HG03045 (cell line): ENCODE data around the gene MAL.

Experiments
- ATAC-seq: cut with Tn5 transposase; IDR thresholded peaks from one replicate; pipeline ENCODE4 v1.9.1; 2021; ENCODE audit warnings: mild to moderate bottlenecking, moderate library complexity; ENCODE audit not compliant: unreplicated experiment

The MAL gene

DNA sequence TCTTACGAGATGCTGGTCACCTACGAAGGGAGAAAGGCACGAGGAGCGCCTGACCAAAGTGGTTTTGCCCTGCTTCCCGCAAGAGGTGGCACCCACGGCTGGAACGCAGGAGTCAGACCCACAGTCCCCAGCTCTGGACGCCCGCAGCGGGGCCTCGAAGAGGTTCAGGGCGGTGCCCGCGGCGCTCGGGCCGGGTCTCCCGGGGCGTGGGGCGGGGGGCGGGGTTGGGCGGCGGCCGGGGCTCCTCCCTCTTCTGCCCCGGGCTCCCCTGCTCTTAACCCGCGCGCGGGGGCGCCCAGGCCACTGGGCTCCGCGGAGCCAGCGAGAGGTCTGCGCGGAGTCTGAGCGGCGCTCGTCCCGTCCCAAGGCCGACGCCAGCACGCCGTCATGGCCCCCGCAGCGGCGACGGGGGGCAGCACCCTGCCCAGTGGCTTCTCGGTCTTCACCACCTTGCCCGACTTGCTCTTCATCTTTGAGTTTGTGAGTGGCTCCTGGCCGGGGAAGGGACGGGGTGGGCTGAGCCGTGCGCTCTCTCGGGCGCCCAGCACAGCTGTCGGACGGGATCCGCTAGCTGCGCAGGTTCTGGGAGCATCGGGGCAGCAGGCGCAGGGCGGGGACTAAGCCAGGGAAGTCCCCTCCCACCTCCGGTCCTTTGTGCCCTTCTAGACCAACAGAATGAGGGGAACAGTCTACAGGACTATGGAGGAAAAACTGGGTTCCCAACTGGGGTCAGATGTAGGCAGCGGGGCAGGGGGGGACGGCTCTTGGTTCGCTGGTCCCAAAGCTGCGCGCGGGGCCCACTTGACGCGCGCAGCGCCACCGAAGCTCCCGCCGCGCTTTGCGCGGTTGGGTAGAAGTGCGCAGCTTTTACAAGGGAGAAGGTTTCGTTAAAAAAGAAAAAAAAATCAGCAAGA is at the start of gene MAL:
TSS of gene MAL (plus strand) at position 303 of the 914 bp plus-strand sequence. CDS start at position 388, 85 bp downstream.
- ATAC-seq = no peak

DNA sequence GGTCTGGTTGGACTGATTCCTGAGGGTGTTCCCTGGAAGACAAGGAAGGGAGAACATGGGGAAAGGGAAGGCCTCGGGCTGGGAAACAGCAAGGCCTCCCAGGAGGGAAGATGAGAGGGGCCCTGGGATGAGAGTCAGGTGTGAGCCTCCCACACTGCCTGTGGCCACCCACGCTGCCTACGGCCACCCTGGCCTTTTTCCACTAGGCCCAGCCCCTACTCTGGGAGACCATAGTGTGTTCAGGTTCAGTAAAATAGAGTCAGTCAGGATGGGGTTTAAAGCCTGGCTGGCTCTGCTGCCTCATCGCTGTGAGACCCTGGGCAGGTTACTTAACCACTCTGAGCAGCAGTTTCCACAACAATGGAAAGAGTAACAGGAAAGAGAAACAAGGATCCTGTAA is 47.7 kb upstream of the MAL start:
- no peak for ATAC-seq

DNA sequence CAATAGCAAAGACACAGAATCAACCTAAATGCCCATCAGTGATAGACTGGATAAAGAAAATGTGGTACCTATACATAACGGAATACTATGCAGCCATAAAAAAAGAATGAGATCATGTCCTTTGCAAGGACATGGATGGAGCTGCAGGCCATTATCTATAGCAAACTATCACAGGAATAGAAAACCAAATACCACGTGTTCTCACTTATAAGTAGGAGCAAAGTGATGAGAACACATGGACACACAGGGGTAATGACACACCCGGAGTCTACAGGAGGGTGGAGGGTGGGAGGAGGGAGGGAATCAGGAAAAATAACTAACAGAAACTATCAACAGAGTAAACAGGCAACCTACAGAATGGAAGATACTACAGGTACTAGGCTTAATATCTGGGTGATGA is 46.6 kb upstream of the MAL start:
- ATAC-seq = no peak

DNA sequence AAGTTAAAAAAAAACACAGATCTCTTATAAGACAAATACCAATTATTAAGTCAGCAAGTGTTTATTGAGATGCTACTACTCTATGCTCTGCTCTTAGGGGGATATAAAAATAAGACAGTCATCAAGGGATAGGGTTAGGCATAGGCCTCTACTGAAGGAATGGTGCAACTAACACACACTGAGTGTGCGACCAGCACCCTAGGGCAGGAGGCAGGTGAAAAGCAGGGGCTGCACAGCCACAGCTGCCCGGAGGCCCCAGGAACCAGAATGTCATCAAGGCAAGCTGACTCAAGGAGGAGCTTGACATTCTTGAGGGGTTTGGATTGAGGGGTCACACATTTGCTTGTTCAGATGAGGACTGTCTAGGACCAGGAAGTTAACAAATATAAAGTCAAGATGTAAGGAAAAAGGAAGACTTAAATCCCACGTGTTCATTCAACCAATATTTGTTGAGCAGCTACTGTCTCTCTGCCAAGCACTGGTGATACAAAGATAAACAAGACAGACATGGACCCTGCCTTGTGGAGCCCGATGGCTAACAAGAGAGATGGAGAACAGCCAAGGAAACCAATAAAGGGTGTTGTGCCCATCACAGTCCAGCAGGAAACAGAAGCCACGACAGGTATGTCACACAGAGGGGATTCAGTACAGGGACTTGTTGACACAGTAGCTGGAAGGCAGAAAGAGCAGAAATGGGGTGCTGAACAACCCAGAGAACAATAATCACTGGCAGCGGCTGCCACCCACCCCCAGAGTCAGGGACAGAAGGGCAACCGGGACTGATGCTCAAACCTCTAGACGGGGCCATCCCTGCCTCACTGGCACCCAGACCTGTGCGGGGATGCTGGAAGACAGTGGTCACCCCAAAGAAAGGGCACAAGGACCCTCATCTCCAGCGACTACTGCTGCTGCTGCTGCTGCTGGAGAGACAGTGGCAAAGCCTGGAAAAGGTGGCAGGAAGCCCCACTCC is 45.8 kb upstream of the MAL start:
- ATAC-seq = no peak

DNA sequence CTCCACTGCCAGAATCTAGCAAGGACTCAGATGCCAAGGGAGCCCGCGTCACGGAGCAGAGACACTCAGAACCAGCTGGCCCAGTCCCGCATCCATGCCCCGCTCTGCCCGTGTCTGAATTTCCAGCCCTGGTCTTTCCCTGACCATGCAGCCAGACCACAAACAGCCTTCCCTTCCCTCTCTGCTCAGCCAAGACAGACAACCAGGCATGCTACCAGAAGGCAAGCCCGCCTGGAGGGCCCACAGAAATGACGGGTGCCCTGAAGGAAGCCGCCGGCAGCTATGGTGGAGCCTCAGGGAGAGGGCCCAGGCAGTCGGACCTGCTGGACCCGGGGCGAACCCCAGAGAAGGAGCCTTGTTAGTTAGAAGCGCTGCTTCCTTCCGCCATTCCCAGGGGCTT is 45.1 kb upstream of the MAL start:
- no peak for ATAC-seq

DNA sequence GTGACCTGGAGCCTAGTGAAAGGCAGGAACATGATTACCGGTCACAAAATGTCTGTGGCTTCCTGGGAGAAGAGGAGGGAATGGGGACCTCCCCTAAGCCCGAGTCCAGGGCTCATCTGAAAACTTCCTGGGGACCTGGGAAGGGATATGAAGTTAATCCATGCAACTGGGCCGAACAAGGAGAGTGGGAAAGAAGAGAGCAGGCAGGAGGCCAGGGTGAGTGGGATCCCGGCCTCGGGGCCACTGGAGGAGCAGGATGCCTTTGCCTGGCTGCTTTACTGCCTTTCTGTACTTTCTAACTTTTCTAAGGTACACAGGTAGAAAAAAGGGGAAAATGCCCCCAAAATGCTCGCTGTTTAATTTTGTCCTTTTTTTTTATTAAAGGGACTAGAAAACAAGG is 43.4 kb upstream of the MAL start:
- ATAC-seq = no peak

DNA sequence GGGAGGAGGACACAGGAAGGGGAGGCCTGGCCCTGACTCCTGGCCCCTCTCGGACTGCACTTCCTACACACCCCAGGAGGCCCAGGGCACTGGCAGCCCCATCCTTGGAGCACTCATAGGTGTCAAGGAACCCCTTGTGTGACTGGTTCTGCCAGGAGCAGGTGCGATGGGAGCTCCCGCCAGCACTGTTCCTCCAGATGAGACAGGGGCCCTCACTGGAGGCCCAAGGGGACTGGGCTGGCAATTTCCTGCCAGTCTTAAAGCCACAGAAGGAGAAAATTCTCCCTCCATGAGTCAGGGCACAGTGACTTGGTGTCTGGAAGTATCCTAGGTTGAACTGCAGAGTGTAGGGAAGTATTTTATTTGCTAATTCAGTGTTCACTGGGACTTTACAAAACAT is 42.8 kb upstream of the MAL start:
- no peak for ATAC-seq

DNA sequence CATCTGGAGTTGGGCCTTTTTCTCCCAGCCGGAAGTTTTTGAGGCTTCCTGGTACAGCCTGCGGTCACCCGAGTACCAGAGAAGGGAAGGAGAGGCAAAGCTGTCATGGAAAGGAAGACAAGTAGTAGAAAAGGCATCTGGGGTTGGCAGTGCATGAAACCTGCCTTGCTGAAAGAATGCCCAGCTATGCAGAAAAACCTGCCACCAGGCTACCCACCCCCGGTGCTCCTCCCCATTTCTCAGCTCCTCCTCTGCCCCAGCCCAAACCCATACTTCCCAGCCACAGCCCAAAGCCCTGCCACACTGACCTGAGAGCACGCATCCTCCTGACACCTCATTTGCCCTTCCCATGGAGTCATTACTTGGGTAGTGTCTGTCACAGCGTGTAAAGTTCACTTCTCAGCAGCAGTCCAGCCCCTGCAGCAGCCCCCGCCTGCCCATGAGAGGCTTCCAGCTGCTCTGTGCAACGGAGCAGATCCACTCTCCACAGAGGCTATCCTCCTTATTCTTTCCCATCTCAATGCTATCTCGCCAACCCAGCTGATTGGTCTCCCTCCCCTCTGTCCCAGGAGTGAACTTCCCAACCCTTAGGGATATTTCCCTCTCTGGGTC is 40.4 kb upstream of the MAL start:
- ATAC-seq = no peak

DNA sequence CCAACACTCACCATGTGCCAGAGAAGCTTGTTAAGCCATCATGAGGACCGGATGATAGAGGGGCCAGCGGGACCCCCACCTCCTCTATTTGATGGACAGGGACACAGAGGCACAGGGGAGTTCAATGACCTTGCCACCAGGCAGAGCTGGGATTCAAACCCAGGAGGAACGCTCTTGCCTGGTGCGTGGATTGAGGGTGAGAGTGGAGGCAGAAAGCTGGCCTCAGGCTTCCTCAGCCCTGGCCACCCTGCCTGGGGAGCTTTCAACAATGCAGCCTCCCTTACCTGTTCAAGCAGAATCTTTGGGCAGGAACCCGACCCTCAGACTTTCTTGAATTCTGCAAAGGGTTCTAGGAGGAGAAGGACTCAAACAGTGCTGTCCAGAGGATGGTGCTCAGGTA is 39.9 kb upstream of the MAL start:
- ATAC-seq = no peak

DNA sequence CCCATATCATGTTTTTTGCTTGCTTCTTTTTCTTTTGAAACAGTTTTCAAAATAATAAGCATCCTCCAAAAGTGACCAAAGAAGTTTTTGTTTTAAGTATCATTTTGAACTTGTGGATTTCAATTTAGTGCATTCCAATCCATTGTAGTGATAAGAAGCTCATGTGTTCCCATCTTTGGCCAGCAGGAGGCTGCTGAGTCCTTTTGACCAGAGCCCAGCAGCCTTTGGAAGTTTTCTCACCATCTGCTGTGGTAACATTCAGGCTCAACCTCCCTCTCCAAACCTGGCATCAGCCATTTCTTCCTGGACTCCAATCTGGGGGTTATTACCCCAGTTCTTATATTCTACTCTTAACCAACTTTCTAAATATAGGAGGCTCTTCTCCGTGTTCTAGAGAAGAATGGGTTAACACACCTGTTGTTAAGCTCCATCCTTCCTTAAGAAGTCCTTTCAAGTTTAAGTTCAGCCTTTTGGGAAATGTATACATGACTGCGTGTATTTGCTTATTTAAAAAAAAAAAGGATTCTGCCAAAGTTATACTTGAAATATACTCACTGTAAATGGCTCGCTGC is 39.0 kb upstream of the MAL start:
- peak; percentile 74 for ATAC-seq

DNA sequence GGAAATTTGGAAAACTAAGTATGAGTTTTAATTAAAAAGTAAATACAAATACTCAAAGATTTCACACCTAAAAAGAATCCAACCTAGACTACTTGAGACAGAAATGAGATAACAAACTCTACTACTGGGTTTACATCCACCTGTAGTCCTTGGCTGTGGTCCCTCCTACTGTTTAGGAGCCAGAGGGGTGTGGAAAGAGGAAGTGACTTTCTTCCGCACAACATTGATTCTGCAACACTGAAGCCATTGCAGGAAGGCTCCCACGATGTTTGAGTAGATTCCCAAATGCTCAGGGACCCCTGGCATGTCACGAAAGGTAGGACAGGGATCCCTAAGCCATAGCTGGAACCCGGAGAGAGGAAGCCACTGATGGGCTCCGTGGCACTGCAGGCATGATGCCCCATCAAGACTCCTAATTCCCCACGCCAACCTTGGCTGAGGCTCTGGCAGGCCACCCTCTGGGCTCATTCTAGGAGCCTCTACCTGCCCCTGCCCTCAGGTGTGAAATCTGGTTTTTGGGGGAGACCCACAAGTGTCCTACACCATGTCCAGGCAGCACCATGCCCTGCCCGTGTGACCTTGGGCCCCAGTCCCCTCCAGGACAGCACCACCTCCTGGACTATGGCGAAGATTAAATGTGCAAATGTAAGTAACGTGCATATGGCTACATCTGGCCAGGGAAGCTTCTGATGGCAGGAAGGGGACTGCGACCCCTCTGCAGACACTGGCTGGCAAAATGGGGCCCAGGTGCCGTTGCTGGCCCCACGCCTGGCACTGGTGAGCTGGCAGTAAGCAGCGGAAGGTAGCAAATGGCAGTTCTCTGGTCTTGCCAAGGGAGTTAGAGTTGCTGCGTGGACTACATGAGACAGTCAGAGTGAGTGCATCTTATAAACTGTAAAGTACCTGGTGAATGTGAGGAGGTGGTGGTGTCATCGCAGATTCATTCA is 38.2 kb upstream of the MAL start:
- no peak for ATAC-seq

DNA sequence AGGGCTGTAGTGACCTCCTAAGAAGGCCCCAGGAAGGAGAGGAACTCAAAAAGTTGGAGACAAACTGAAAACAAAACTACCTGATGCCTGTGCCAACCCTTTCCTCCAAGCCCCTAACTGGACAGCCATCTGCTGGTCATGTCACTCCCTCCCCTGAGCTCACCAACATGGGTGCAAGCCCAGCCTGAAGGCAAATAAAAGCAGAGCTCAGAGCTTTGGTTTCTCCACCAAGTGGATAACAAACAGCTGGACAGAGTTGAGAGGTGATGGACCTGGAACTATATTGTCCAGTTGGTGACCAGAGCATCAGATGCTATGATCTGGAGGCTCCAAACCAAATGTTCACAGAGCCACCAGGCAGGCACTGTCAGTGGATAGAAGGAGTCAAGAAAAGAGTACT is 34.6 kb upstream of the MAL start:
- no peak for ATAC-seq

DNA sequence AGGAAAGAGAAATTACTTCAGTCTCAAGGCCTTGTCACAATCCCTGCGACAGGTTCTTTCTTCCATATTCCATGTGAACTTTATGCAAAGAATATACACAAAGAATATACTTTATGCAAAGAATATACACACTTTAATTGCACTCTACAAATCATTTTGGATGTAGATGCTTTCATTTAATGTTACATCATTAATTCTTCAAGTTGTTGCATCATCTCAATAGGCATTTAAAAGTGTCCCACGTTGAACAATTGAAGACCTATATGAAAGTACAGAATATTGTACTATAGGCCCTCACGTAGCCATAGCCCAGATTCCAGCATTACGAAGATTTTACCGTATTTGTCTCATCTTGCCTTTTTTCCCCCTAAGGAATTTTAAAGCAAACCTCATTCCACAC is 33.1 kb upstream of the MAL start:
- no peak for ATAC-seq

DNA sequence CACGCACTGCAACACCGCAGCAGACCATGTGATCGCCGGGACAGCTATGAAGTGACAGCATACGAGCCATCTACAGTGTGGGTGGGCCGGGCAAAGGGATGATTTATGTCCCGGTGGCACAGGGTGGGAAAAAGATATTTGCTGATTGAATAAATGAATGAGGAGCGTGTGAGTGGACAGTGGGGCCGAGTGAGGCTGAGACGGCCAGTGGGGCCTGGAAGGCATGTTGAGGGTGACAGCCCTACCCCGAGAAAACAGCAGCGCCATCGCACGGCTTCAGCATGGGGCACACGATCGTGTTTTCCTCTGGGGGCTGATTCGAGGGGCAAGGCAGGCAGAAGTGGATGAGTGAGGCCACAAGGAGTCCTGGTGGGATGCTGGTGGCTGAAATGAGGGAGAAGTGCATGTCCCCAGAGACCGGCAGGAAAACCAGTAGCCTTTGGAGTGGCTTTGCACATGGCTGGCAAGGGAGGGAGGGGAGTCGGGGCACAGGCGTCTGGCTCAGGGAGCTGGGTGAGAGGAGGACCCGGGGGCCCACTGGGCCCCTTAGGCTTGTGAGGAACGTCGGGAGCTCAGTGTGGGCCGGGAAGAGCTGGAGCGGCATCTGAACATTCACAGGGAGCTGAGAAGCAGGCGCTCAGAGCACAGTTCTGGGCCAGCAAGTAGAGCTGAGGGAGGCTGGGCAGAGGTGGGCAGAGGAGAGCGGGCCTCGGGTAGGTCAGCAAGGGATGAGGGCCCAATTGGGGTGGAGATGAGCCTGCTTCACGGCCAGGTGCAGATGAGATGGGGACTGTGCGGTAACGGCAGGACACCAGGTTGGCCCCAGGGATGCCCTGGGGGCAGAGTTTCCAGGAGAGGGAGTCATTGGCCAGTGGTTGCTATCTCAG is 32.1 kb upstream of the MAL start:
- no peak for ATAC-seq

DNA sequence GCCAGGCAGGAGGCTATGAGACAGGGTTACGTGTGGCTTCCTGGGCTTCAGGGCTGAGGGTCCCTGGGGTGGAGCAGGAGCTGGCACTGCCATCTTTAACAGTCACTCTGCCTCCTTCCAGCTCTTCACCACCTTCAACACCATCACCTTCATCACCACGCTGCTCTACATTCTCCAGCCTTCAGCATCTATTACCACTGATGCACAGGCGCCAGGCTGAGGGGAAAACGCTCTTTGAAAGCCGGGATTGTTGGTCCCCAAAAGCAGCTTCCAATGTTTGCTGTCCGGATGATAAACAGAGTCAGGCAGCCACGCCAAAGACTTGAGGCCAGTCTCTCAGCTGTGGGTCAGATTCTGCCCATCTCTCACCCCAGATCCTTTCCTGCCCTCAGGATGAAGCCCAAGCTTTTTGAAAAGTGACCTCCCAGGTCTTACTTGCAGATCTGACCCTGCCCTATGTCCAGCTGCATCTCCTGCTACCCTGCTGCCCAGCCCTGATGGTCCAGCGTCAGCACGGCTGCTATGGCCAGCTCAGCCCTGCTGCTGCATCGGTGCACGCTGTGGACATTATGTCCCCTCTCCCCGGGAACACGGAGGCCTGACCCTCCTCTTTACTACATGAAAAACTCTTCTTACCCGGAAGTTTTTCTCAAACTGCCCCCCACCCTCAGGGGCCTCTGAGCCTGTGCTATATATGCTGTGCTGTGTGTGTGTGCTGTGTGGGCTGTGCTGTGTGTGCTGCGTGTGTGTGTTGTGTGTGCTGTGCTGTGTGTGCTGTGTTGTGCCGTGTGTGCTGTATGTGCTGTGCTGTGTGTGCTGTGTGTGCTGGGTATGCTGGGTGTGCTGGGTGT is 31.2 kb upstream of the MAL start:
- ATAC-seq = no peak

DNA sequence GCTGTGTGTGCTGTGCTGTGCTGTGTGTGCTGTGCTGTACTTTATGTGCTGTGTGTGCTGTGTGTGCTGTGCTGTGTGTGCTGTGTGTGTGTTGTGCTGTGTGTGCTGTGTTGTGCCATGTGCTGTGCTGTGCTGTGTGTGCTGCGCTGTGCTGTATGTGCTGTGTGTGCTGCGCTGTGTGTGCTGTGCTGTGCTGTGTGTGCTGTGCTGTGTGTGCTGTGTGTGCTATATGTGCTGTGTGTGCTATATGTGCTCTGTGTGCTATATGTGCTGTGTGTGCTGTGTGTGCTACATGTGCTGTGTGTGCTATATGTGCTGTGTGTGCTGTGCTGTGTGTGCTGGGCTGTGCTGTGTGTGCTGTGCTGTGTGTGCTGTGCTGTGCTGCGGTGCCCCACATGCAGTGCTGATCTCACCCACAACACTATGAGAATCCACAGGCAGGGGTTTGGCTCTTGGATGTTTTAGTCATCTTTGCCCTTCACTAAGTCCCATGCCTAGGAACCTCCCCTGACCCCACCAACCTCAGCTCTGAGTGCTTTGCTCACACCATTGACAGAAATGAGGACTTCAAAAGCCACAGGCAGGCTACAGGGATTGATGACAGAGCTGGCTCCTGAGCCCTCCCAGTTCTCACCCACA is 30.5 kb upstream of the MAL start:
- no peak for ATAC-seq

DNA sequence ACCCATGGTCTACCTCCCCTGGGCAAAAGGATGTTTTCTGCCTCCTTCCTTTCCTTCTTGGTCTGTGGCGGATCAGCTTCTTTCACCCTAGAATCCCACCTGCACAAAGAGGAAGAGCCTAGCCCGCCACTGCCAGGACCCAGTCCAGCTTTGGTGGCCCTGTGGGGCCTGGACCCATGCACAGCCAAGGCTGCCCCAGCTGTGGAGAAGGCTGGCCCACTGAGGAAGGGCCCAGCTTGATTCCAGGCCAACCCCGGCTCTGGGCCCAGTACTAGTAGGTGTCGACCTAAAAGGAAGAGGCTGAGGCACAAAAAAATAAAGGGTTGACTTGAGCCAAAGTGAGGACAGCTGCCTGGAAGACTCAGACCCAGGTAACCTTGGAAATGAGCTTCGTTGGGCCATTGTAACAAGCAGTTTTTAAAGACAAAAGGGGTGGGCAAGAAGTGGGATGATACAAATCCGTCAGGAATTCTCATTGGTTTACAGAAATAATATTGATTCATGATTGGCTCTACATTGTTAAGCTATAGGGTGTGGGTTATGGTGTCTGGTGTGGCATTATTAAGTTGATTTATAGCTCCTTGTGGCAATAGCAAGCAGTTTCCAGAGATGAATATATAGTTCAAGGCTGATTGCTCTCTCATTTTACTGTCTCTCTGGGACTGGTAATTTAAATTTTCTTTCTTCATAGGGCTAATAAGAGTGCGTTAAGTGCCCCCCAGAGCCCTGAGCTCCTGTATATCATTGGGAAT is 29.8 kb upstream of the MAL start:
- no peak for ATAC-seq
